DMS153 treated with DMSO at 0.1 percent for 48 hours (cell line): ENCODE data around the gene BSND.

ENCODE experiments used
- DNase-seq: peaks from one replicate; lab custom pipeline; 2025; ENCODE audit not compliant: unreplicated experiment; lab: John Stamatoyannopoulos, UW

BSND gene

DNA sequence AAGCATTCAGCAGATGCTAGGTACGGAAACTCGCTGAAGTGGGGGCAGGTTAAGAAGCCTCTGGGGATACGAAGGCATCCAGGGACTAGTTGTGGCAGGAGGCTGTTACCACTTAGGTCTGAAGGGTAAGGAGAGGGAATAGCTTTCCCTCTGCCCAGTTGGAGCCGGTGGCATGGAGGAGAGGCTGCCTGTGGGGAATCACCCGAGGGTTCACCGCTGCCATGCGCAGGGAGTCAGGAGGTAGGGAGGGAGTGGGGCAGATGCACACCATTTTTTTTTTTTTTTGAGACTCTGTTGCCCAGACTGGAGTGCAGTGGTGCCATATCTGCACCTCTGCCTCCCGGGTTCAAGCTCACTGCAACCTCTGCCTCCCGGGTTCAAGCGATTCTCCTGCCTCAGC is 46.7 kb downstream of the BSND start:
- DNase-seq, result no peak

DNA sequence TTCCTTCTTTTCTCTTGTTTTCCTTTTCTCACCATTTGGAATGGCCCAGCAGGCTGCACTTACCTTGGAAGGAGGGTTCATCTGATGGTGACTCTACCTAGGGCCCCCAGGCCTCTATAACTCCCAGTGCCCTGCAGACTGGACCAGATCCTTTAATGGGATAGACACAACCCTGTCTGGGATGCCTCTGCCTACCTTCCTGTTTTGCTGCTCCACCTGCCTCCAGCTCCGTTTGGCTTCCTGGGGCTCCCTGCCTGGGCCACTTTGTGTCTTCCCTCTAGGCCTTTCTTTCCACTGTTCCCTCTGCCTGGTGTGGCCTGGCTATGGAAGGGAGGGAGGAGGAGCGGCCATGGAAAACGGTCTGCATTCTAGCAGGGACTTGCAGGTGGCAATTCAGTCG is 48.1 kb downstream of the BSND start:
- DNase-seq, result no peak

- no peak for DNase-seq
Observed at GRCh38 chr1:55047611-55048010, 48.9 kb downstream of the BSND start.

GRCh38 chr1:55048453-55049270 is 49.9 kb downstream of the BSND start:
- no peak for DNase-seq

DNA sequence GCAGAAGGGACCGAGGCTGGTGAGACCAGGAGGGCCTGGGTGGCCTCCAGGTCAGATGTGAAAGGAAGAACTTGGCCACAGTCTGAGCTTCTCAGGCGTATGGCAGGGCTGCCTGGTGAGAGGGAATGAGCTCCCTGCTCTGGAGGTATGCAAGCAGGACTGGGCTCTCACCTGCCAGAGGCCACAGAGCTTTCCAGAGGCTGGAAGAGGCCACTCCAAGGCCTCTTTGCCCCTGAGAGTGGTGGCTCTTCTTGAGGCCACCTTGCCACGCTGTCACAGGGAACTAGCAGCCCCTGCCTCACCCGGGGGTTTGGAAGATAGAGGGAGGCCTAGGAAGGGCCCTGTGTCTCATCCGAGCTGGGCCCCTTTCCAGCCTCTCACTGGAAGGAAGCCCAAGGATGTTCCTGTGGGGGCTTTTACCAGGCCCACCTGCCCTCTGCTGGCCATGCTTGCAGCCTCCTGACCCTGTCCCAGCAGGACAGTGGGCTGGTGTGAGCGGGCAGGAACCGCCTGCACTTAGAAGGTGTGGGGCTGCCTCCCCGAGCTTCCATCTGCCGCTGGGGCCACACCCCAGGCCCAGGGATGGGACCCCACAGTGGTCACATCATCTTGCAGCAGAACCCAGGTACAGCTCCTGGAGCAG is 50.7 kb downstream of the BSND start:
- DNase-seq, result no peak

GRCh38 chr1:55049914-55050278 is 51.2 kb downstream of the BSND start:
- DNase-seq, result no peak

GRCh38 chr1:55050283-55050682 is 51.5 kb downstream of the BSND start:
- DNase-seq, result no peak

- no peak for DNase-seq
Observed at GRCh38 chr1:55051169-55051568, 52.4 kb downstream of the BSND start.

GRCh38 chr1:55051621-55052020 is 52.9 kb downstream of the BSND start:
- DNase-seq, result no peak

- no peak for DNase-seq
Observed at GRCh38 chr1:55052221-55053142, 53.7 kb downstream of the BSND start.

DNA sequence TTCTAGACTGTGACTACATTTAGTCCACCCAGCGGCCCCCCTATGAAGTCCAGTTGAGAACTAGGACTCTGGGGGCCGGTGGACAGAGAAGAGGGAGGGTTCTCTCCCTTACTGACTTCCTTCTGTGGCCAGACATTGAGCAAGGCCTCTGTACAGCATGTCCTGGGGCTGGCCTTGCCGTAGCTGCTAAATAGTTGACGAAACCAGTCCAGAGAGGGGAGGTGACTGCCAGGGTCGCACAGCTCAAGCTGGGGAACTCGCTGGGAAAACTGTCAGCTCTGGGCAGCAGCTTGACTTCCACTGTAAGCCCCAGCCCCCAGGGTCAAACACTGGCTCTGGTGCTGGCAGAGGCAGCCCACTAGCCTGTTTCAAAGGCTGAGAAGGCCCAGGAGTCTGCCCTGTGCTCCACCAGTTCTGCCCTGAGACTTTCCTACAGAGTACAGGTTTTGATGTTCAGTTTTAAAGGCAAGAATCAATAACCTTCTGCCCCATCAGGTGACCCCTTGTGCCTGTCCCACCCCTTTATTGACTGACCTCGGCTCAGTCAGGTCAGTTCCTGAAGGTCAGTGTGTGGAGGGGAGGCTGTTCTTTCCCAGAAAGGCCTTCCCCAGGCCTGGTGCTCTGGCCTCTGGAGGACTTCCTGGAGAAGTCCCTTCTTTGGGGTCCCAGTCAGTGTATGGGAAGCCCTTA is 54.7 kb downstream of the BSND start:
- no peak for DNase-seq

- DNase-seq, result no peak
Observed at GRCh38 chr1:55054396-55054795, 55.7 kb downstream of the BSND start.

GRCh38 chr1:55055084-55055882 is 56.5 kb downstream of the BSND start:
- no peak for DNase-seq

GRCh38 chr1:55055951-55056631 is 57.4 kb downstream of the BSND start:
- DNase-seq, result no peak

- no peak for DNase-seq
Observed at GRCh38 chr1:55056632-55056992, 57.9 kb downstream of the BSND start.

DNA sequence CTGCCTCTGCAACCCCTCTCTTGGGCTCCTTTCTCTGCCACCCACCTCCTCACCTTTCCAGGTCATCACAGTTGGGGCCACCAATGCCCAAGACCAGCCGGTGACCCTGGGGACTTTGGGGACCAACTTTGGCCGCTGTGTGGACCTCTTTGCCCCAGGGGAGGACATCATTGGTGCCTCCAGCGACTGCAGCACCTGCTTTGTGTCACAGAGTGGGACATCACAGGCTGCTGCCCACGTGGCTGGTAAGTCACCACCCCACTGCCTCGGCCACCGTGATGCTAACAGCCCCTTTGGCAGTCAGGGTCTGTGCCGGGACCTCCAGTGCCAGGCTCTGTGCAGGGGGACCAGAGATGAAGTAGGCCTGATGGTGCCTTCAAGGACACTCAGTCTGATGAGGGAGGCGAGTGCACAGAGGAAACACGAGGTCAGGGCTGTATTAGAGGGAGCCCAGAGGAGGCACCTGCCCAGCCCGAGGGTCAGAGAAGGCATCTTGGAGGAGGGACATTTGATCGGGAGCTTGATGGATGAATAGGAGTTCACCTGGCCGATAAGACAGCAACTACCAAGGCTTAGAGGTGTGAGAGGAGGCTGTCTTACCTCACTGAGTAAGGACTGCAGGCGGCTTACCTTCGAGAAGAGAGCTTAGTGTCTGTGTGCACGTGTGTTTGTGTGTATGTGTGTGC is 58.7 kb downstream of the BSND start:
- no peak for DNase-seq

- no peak for DNase-seq
Observed at GRCh38 chr1:55057956-55058298, 59.2 kb downstream of the BSND start.

DNA sequence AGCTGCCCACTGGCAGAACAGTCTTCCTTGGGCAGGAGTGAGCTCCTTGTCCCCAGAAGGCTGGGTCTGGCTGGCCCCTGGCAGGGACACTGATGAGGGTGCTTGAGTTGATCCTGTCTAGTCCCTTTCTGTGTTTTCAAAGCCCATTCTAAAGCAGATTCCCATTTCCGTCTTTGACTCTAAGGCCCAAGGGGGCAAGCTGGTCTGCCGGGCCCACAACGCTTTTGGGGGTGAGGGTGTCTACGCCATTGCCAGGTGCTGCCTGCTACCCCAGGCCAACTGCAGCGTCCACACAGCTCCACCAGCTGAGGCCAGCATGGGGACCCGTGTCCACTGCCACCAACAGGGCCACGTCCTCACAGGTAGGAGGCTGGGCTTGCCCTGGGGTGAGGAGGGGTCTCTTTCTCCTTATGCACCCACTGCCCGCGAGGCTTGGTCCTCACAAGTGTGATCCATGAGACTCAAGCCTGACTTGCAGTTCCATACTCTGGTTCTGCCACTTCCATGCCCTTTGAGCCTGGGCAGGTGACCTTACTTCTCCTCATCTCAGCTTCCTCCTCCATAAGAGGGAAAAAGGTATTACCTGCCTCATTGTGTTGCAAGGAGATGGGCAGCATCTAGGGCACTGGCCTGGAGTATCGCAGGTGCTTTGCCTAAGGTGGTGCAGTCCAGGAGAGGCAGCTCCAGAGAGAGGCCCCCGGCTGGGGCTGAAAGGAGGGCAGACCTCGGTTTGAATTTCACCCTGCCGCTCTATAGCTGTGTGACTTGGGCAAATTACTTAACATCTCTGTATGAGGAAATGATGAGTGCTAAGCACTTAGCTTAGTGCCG is 60.8 kb downstream of the BSND start:
- no peak for DNase-seq
